Pancreas (tissue), 10 donors: Measurements from ENCODE around the gene ST6GAL1. TPM values are rescaled to one million over a fixed set of nuclear protein-coding genes. Genes with fewer than 3 reads are reported as not detected.

Experiments
- ATAC-seq, 4 donors: fragments of 200-7000 bp; cut with Tn5 transposase; one replicate each; pipeline versions ENCODE4 v1.8.0 to v1.9.1; 2020; ENCODE audit warnings: mild to moderate bottlenecking in 4 of 4, moderate library complexity in 4 of 4
- DNase-seq, 6 donors: peaks; one replicate each; pipeline ENCODE4 v3.0.0-alpha.2; 2020
- FAIRE-seq: peaks from 2 replicates; lab custom pipeline; 2012; peaks lifted over from hg19 to GRCh38; lab: Jason Lieb, UNC
- H3K27ac ChIP-seq, 4 donors: fragments of 200-600 bp; sonication (generic); 1 replicate in 3 of 4; 2 replicates in 1 of 4; pipeline versions ENCODE4 v1.5.0 to v1.8.0; 2020
- H3K27me3 ChIP-seq, 4 donors: fragments of 200-600 bp; one replicate each; pipeline ENCODE4 v1.8.0; 2021
- H3K36me3 ChIP-seq, 3 donors: fragments of 200-600 bp; sonication (generic) in 1 of 3; one replicate each; pipeline versions ENCODE4 v1.5.0 to v1.8.0; 2020 to 2021
- H3K4me1 ChIP-seq, 3 donors: fragments of 200-600 bp; one replicate each; pipeline ENCODE4 v1.8.0; 2021
- H3K4me3 ChIP-seq, 4 donors: fragments of 200-600 bp; sonication (generic) in 2 of 4; one replicate each; pipeline versions ENCODE4 v1.5.0 to v1.8.0; 2020 to 2021
- H3K9me3 ChIP-seq, 4 donors: fragments of 200-600 bp; one replicate each; pipeline ENCODE4 v1.8.0; 2021
- WGBS, 2 donors: extraction: QIAGEN DNeasy Blood & Tissue Kit; methylation state at CpG; one replicate each; pipeline ENCODE4 v1.1.7; 2013; 5-methylcytosine and 5-hydroxymethylcytosine counted together
- intact Hi-C, 3 donors: fragments of 100-400 bp; cut with DNase I; formaldehyde crosslinking; loops; one replicate each; pipeline versions ENCODE4 v1.11.1 to v1.14.2; 2022
- polyA plus RNA-seq, 2 donors: library from polyadenylated mRNA; stranded (reverse); fragments of 200-250 nt; gene quantifications; one replicate each; pipeline ENCODE4 v1.2.3, GENCODE V29; 2013
- total RNA-seq, 6 donors: library from RNA; stranded (reverse); fragmentation: NEBNext Ultra II Directional in 4 of 6; extraction: Animal tissue kit (Norgen Biotek cat#: 25700) in 4 of 6; gene quantifications; one replicate each; pipeline versions ENCODE4 v1.2.1 to v1.2.4, GENCODE V29; 2021 to 2023
- TF ChIP-seq, protein P1 (sequence below), 4 donors: fragments of 200-600 bp; sonication (generic) in 3 of 4; IDR thresholded peaks; one replicate each; pipeline versions ENCODE4 v1.5.0 to v1.8.0; 2021; ENCODE audit warnings: antibody characterized with exemption in 4 of 4
- donor health status: healthy with polysubstance abuse.
- donor health status: DM: no; HTN: no; CAD: no; lungs with moderate emphysema.
- donor health status: DM: no; HTN: no; CAD: no.
- donor health status: control.
- donor health status: control.
- donor health status: Bipolar disorder and iron deficiency.
- donor health status: DM: yes; HTN: yes; CAD: no.
- donor health status: DM: no; HTN: no; CAD: no.
- donor health status: DM: no; HTN: no; CAD: no.
- donor health status: DM: yes; HTN: yes; CAD: no.

Gene ST6GAL1
- total and polyA plus RNA-seq, 8 donors, result 4.8 to 36.6 (median 8.3) TPM

DNA sequence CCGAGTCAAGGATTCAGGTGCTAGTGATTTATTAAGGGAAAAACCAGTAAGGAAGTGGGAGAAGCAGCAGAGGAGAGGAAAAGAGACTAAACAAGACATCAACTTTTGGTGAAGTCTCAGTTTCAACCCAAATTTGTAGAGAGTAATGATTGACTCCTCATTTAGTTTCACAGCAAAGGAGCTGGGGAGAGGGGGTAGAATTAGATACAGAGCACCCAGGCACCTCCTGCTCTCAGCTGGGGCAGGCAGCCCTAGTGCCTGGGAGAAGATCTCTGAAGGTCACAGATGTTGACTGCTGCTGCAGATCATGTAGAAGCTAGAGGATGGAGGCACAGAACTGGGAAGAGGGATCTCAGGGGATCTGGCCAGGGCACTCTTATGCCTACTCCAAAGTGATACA lies 179.8 kb downstream of the ST6GAL1 start:
- H3K9me3 ChIP-seq, result no peaks in the 10 kb centered on the region
- H3K36me3 ChIP-seq, result no peaks in the 10 kb centered on the region
- no peak overlapping the region for H3K4me3 ChIP-seq
- TF ChIP-seq, protein P1, sequence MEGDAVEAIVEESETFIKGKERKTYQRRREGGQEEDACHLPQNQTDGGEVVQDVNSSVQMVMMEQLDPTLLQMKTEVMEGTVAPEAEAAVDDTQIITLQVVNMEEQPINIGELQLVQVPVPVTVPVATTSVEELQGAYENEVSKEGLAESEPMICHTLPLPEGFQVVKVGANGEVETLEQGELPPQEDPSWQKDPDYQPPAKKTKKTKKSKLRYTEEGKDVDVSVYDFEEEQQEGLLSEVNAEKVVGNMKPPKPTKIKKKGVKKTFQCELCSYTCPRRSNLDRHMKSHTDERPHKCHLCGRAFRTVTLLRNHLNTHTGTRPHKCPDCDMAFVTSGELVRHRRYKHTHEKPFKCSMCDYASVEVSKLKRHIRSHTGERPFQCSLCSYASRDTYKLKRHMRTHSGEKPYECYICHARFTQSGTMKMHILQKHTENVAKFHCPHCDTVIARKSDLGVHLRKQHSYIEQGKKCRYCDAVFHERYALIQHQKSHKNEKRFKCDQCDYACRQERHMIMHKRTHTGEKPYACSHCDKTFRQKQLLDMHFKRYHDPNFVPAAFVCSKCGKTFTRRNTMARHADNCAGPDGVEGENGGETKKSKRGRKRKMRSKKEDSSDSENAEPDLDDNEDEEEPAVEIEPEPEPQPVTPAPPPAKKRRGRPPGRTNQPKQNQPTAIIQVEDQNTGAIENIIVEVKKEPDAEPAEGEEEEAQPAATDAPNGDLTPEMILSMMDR (IDR thresholded peaks at IDR 0.05), result no peak
- intact Hi-C loops, result no loop called here
- H3K27me3 ChIP-seq, result no peaks in the 10 kb centered on the region
- FAIRE-seq (no peak), DNase-seq (no peak), ATAC-seq (no peak)
- no peaks in the 10 kb centered on the region for H3K4me1 ChIP-seq
- H3K27ac ChIP-seq, result no peak overlapping the region
- WGBS, 2 donors, result 47 to 59% methylated on average over 1 of the region's 1 CpG

DNA sequence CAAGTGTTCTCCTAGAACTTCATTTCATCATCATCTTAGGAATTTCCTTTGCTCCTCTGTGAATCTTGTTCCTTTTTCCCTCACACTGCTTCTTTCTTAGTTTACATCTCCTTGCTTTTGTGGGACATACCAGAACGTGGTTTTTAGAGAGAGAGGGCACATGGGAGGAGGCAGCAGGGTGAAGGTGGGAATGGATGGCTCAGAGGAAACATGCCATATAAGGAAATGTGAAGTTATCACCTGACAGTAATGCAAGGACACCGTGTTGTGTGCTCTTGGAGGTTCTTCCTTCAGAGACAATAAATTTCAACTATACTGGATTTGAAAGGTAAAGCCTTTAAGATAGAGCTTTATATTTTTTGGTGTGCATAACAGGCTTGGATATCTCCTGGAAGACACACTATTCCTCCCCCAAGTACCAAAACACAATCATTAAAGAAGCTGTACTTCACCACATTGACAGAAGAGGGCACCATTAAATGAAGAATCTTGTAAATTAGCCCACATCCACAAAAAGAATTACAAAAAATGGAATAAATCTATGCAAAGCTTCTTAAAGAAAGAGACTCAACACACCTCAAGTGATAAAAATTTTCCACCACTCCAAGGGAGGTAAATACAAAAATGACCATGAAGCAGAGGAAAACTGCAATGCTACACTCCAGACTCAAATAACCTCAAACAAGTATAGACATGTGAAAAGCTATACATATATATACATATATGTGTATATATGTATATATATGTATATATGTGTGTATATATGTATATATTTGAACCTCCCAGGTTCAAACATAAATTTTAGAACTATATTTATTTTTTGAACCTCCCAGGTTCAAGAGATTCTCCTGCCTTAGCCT lies 182.8 kb downstream of the ST6GAL1 start:
- DNase-seq (no peak), ATAC-seq (peak in 1 of 4 donors; percentile 31), FAIRE-seq (peak; percentile 53)
- no peaks in the 10 kb centered on the region for H3K27me3 ChIP-seq
- H3K4me1 ChIP-seq, result no peaks in the 10 kb centered on the region
- TF ChIP-seq, protein P1 (IDR thresholded peaks at IDR 0.05), result peak in 3 of 4 donors; percentile 22 to 45 (median 25)
- H3K9me3 ChIP-seq, result no peaks in the 10 kb centered on the region
- no peak overlapping the region for H3K4me3 ChIP-seq
- intact Hi-C loops, result no loop called here
- H3K36me3 ChIP-seq, result no peaks in the 10 kb centered on the region
- 25 to 42% methylated on average over 2 of the region's 2 CpGs for WGBS, 2 donors
- H3K27ac ChIP-seq, result no peak overlapping the region

DNA sequence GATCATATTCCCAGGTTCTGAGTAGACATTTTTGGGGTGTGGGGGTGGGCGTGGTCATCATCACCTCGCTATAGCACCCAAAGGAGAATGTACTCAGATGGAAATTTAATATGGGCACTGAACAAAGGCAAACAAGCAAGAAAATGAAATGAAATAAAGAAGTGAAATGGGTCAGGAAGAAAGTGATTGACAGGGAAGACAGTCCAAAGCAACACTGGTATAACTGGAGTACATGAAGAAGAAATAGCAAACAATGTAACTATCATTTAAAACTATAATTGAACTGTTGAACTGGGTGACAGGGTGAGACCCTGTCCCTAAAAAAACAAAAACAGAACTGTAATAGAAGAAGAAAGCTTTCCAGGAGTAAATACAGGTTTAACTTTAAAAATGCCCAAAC lies 184.2 kb downstream of the ST6GAL1 start:
- Histone ChIP-seq H3K27ac (no peak overlapping the region), H3K27me3 (no peaks in the 10 kb centered on the region), H3K9me3 (no peaks in the 10 kb centered on the region), H3K4me1 (no peaks in the 10 kb centered on the region), H3K36me3 (no peaks in the 10 kb centered on the region), H3K4me3 (no peak overlapping the region)
- no peak for DNase-seq
- FAIRE-seq, result no peak
- no peak for ATAC-seq
- 70 to 81% methylated on average over 2 of the region's 2 CpGs for WGBS, 2 donors
- TF ChIP-seq, protein P1 (IDR thresholded peaks at IDR 0.05), result no peak
- intact Hi-C loops, result no loop called here

DNA sequence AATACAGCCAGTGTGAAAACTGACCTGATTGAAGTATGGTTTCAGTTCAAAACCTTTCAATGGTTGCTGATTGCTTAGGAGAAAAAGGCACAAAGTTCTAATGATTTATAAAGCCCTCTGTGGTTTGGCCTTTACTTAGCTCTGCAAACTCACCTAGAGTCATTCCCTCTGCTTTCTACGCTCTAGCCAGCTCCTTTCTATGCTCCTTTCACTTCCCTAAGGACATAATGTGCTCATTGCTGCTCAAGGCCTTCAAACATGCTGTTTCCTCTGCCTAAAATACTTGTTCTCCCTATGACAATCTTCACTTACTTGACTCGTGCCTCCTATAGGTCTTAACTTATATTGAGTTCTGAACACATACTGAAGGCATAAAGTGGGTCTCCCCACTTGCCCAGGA lies 190.0 kb downstream of the ST6GAL1 start:
- WGBS, 2 donors, result 67 to 73% methylated on average over 2 of the region's 2 CpGs

More for the DNA sequence above, 190.0 kb downstream of the ST6GAL1 start:
- TF ChIP-seq, protein P1 (IDR thresholded peaks at IDR 0.05), result no peak
- H3K9me3 ChIP-seq, result no peaks in the 10 kb centered on the region
- H3K4me1 ChIP-seq, result no peaks in the 10 kb centered on the region
- intact Hi-C loops, result no loop called here
- no peak overlapping the region for H3K27ac ChIP-seq
- H3K36me3 ChIP-seq, result no peaks in the 10 kb centered on the region
- no peak overlapping the region for H3K4me3 ChIP-seq
- DNase-seq, result no peak
- no peak for FAIRE-seq
- no peak for ATAC-seq
- no peaks in the 10 kb centered on the region for H3K27me3 ChIP-seq
